GM21737 (cell line): Measurements from ENCODE around the gene PPFIBP2.
"Not testable (repeated sequence)": the region's sequence is repeated elsewhere in the genome, so short reads cannot be mapped to it uniquely, and the experiment has no call there.

ENCODE experiments used
- ATAC-seq: cut with Tn5 transposase; IDR thresholded peaks from one replicate; pipeline ENCODE4 v1.9.1; 2021; ENCODE audit warnings: mild to moderate bottlenecking, moderate library complexity; ENCODE audit not compliant: unreplicated experiment

The PPFIBP2 gene

DNA sequence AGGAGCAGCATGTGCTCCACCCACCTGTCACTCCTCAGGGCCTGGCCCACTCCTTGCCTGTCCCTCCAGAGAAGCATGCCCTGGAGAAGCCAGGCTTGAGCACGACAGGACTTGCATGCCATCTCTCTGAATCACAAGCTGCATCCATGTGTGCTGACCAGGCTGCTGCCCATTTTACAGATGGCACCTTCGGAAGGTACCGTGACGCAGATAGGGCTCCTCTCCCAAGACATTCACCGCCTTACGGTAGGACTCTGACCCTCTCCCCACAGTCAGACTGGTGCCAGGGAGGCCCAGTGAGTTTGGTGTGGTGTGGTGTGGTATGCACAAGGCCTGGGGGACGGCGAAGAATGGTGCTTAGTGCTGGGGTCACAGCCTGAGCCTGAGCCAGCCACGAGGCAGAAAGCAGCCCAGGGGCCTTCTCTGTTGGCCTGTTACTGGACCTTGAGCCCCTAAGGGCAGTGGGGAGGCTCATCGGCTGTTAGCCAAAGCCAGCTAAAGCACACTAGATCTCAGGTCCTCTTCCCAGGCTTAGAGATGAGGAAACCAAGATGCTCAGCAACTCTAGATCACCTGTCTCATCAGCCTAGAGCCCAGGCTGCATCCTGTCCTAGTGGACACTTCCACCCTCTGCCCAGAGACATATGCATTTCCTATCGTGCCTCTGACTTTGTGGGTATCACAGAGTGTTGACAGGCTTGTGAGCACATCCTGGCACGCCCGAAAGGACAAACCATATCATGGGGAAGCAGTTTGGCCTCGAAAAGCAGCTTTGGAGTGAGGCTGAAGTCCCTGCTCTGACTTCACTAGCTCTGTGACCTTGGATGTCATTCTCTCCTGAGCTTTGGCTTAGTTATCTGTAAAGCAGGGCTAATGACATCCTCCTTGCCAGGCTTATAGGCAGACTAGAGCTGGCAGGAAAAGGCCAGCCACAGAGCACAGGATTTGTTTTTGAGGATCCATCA, 141.7 kb downstream of the PPFIBP2 start:
- ATAC-seq, result no peak

DNA sequence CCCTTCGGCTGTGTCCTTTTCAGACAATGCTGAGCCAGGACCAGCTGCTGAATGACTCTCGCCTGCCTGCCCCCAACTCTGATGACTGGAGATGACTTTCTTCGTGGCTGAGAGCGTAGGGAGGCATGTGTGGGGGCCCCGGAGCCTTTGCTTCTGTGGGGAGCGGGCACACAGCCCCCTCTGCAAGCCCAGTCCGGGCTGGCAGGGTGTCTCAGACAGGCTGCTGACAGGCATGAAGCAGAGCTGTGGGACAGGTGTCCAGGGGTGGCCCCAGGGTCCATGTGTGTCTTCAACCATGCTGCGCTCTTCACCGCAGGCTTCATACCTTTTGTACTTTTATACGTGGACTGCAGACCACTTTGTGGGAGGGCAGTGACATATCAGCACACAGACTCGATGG, 142.9 kb downstream of the PPFIBP2 start:
- ATAC-seq, result no peak

DNA sequence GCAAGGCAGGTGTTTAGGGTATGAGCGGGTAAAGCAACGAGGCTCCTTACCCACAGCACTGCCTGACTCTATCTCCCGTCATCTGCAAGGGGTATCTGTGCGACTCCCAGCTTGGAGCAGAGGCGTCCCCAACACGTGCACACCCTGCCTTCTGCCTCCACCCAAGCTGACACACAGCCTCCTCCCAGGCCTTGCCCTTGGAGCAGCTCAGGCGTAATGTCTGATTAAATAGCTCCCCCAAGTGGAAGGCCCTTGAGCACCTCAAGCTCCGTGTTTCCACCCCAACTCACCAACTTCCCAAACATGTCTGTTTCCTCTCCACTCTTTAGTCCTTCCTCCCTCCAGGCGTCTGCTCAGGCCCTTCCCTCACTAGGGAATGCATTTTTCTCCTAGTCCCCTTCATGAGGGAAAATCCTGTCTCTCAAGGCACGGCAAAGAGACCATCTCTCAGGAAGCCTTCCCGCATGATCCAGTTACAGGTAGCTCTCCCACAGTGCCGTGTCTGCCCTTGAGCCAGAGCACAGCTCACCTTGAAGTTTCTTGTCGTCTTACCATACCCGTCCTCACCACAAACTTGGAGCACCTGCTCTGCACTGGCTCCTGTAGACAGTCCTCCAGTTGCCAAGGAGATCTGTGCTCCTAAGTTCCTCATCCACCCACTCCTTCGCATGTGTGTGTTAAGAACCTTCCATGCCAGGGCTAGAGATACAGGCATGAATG, 143.7 kb downstream of the PPFIBP2 start:
- ATAC-seq, result no peak

DNA sequence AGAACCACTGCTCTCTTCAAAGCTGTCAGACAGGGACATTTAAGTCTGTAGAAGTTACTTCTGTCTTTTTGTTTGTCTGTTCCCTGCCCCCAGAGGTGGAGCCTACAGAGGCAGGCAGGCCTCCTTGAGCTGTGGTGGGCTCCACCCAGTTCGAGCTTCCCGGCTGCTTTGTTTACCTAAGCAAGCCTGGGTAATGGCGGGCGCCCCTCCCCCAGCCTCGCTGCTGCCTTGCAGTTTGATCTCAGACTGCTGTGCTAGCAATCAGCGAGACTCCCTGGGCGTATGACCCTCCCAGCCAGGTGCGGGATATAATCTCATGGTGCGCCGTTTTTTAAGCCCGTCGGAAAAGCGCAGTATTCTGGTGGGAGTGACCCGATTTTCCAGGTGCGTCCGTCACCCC, 149.7 kb downstream of the PPFIBP2 start:
- ATAC-seq, result not testable (repeated sequence)

DNA sequence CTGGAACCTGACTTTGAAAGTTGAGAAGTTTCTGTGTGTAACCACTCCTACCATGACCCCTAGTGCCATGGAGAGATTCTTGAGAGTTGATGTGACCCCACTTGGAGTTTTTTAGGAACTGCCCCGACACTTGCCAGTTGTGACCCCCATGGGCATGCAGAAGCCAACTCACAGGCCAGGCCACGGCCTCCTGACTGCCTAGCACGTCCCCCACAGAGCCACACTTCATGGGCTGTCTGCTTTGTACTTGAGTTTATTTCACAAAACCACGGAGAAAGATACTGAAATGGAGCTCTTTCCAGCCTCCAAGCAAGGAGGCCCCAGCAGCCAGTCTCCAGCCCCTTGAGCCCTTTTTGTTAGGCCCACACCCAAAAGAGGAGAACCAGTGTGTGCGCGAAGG, 151.1 kb downstream of the PPFIBP2 start:
- ATAC-seq, result no peak

DNA sequence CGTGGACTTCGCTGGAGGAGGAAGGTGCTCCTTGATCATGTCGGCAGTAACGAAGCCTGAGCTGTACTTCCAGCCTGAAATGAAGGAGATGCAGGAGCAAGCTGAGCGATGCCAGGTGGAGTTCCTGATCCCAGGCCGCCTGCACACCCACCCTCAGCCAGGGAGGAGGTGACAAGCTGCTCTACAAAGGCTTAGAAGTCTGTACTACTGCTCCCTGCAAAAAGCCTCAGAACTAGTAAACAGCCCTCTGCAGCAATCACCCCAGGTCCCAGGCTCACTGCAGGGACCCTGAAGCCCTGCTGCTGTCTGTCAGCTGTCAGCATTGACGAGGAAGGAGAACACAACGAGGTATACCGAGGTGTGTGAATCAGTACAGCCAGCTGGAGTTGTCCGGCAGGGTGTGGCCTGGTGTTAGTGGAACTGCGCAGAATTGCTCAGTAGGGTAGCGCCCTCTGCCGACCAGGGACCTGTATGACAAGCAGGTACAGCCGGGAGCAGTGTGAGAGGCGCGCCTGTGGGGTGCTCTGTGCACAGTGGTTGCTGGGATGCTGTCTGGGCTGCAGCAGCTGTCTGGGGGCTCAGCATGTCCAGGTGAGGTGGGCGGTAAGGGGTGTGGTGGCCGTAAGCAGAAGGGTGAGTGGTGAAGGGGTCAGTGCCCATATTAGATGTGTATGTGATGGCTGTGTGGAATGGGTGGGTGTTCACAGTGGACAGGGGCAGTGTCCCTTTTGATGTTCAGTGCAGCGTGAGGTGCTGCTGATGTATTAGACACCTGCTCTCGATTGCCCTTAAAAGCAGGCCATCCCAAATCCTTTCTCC, 151.9 kb downstream of the PPFIBP2 start:
- peak; percentile 95 for ATAC-seq

DNA sequence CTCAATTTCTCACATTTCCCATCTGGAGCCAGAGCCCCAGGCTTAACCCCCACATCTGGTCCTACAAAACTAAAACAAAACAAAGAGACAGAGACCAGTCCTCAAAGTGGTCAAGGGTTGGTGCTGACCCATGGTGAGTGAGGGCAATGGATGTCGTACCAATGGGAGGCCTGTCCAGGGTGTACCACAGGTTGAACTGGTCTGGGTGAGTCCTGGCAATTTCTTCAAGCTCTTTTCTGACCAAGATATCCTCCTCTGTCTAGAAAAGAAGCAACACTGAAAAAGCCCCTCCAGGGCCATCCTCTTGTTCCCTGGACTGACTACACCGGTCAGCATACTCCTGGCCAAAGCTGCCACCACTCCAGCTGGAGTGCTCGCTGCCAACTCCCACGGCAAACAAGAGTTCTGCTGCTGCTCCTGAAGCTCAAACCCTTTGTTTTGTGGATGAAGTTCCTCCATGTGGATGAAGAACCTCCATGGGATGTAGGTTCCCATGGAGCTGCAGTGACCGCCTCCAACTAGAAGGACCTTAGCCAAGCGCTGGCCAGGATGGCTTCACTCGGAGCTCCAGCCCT, 152.6 kb downstream of the PPFIBP2 start:
- ATAC-seq, result no peak

DNA sequence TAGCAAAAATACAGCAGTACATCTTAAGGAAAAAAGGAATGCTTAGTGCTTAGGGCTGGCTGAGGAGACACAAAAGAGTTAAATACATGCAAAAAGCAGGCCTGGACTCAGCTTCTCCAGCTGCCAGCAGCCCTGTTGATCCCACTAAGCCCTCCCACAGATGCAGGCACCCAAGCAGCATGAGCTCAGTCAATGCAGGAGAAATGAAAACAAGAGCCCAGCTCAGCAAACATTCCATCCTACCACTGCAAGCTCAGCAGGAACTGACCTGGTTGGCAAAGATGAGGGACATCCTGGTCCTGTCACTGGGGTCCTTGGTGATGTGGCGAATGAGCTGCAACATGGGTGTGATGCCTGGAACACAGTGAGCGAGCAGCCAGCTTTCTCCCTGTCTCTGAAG, 153.7 kb downstream of the PPFIBP2 start:
- ATAC-seq, result no peak

DNA sequence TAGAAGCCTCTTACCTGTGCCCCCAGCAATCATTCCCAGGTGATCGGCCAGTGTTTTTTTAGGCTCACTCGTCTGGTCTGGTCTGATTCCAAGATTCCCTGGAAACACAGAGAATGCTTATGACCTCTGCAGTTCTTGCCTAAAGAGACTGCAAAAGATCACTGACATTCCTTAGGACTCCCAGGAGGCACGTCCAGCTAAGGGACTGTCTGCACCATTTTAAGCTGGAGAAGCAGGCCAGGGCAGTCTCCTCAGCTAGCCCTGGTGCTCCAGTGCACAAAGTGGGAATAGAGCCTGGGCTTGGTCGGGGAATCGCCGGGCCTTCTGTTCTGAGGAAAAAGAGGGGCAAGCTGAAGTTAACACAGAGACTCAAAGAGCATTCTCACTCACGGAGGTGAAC, 154.7 kb downstream of the PPFIBP2 start:
- no peak for ATAC-seq

DNA sequence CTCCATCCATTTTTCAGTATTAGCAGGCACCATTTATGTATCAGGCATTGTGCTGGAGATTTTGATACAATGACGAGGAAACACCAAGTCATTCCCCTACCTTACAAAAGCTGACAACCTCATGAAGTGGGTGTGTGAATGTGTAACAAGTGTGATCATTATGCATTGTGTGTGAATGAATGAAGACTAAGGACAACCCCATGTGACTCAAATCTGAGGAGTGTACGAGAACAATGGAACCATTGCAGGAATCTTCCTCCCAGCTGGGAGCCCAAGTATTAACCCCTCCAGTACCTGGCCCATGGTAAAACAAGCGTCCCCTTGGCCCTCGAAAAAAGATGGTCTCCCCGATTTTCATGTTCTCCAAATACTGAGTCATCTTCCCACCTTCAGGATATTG, 155.1 kb downstream of the PPFIBP2 start:
- no peak for ATAC-seq

DNA sequence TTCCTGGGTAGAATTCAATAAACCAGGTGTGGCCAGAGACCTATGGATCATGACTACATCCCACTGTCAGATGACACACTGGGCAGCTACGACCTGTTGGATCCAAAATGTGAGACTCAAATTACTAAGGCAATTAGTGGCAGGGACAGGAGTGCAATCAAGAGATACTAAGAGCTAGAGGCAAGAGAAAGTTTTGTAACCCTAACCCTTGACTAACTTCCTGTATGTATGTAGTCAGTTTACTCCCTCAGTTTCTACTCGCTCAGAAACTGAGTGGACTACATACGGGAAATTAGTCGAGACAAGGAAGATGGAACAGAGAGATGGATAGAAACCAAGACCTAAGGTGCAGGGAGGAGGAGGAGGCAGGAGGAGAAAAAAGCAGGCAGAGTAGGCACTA, 156.8 kb downstream of the PPFIBP2 start:
- ATAC-seq, result no peak

DNA sequence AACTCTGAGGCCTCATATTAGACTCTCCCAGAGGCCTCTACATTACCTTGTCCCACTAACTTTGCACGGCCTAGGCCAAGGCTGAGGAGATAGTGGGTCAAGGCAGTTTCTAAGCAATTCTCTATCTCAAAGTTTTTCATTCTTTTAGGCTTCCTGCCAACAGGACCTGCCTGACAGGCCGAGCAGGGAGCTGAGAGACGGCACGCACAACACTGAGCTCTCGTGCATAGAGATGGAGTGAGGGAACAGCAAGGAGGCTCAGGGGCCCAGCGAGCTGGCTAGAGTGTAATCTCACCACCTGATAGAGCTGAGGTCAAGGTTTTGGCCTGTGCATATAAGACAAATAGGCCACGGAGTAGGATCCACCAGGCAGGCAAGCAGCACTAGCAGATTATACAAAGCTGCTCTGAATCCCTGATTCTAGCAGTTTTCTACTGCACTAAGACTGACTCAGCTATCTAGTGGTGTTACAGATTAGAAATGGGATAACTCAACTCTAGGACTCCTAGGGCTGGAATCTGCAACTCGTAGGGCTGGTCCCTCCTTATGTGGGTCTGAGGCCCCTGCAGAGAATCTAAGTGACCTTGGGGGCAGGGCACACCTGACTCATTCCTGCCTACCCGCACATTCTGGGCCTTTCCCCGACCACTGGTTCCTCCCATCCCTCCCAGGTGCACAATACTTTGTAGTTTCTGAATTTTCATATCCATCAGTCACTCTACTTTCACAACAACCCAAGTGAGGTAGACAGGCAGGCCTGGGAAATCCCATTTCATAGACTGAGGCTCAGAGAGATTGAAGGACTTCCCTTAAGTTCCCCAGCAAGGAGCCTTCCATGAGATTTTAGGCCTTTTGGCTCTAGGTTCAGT, 157.8 kb downstream of the PPFIBP2 start:
- ATAC-seq, result no peak

DNA sequence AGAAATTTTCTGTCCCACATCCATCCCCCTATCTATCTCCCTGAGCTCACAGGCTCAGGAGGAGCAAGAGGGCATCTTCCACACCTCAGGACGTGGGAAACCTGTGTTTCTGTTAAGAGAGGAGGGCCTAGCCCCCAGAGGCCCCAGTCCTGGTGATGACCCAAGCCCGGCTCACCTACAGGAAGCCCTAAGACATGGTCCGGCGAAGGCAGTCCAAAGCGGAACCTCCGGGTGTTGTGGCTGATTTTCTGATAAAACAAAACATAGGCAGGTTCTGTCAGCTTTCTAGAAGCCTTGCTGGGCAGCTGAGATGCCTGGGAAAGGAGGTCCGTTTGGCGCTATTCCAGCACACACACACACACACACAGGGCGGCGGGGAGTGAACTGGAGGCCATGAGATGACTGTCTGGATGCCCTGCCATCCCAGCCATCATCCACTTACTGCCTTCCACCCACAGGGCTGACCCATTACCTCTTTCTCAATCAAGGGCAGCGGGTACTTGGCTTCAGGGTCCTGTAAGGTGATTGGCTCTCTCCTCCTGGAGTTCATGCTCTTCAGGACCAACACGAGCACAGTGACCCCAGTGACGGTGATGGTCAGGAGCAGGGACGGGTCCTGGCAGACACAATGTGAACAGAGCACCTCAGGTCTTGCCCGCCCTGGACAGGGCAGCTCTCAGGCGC, 158.6 kb downstream of the PPFIBP2 start:
- no peak for ATAC-seq

DNA sequence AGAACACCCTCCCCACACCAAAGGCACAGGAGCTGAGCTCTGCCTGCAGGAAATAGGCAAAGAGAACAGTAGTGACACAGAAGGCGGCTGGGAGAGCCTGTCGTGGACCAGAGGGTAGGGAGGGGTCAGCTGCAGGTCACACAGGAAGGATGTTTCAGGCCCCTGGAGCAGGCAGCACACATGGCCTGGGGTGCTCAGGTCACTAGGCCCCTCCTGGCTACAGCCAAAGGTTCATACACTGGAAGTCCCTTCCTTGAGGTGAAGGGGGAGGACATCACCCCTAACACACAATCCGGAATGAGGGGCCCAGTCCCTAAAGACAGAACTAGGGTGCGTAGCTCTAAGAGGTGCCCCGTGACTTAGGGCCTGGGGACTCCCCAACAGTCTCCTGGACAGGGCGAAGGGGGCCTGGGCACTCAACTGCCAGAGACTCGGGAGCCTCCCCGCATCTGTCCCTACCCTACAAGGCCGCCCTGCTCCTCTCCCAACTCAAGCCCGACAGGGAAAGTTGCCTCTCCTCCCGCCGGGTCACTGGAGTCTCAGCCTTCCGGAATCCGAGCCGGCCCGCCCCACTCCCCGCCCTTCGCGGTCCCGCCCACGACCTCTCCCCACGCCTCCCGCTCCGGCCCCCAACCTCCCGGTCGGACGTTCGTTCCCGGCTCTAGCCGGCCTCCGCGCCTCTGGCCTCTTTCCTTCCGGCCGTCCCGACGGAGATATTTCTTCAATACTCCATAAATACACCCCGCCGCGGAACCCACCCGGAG, 159.3 kb downstream of the PPFIBP2 start, which contains the start of gene CYB5R2:
TSS of gene CYB5R2 (minus strand) at position 541 of the 764 bp plus-strand sequence. CDS start 675 bp downstream, outside the sequence.
- peak; percentile 51 for ATAC-seq

DNA sequence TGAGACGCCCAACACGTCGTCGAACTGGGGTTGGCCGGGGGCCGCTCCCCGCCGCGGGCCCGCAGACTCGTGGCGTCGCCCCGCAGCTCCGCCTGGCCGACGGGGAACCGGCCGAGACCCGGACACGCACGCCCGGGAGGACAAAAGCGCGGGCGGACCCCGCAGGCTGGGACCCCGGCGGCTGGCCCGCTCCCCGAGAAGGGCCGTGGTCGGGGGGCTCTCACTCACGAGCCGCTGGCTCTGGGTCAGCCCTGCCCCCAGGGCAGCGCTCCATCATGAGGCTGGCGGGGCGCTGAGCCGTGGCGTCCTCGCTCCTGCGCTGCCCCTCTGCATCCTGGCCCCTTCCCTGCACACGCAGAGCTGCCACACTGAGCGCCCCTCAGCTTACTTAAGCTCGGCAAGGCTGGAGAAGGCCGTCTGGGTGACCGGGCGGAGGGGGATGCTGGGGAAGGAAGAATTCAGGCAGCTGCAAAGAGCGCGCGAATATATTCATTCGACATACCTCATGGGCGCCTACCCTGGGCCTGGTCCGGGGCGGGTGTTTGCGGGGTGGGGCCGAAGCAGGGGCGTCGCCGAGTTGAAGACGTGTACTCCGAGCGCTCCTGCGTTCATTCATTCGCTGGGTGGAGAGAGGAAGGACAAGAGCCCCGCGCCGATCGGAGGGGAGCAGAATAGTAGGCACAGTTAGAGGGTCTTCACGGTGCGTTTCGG, 160.1 kb downstream of the PPFIBP2 start:
- ATAC-seq, result no peak

DNA sequence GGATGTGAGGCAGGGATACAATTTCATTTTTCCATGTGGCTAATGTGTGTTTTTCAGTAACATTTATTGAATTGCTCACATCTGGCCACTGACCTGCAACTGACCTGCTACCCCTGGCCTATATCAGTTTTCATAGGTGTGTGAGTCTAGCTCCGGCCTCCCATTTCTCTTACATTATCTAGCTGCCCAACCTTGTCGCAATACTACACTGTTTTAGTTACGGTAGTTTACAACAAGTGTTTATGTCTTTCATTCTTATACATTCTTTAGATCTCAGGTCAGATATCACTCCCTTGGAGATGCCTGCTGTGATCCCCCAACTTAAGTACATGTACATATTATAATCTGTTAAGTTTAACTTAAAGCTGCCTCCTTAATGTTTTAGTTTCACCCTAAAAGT, 161.8 kb downstream of the PPFIBP2 start:
- ATAC-seq, result no peak

DNA sequence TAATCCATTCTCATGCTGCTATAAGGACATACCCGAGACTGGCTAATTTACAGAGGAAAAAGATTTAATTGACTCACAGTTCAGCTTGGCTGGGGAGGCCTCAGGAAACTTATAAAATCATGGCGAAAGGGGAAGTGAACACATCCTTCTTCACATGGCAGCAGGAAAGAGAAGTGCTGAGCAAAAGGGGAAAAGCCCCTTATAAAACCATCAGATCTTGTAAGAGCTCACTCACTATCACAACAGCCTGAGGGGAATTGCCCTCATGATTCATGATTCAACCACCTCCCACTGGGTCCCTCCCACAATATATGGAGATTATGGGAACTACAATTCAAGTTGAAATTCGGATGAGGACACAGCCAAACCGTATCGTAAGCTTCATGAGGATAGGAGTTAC, 163.3 kb downstream of the PPFIBP2 start:
- no peak for ATAC-seq

DNA sequence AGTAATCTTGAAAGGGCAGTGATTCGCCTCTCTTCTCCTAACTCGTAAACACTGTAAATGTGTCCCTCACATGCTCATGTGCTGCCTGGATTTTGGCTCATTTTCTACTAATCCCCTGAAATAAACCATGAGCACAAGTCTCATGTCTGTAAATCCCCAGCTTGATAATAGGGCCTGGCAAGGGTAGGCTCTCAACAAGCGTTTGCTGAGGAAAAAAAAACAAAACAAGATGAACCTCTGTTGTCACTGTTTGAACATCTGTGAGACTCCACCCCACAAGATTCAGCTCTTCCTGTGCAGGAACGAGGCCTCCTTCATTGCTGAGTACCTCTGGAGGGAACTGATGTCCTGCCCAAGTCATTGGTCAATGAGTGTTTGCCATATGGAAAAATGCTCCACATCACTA, 164.0 kb downstream of the PPFIBP2 start:
- ATAC-seq, result no peak
